GM18499 (cell line): ENCODE measurements around the gene HMMR.
"Not testable (repeated sequence)": the region's sequence is repeated elsewhere in the genome, so short reads cannot be mapped to it uniquely, and the experiment has no call there.

Experiments used
- ATAC-seq: cut with Tn5 transposase; IDR thresholded peaks from one replicate; pipeline ENCODE4 v1.9.1; 2021; ENCODE audit warnings: moderate number of reproducible peaks; ENCODE audit not compliant: insufficient read depth, unreplicated experiment

Gene HMMR

DNA sequence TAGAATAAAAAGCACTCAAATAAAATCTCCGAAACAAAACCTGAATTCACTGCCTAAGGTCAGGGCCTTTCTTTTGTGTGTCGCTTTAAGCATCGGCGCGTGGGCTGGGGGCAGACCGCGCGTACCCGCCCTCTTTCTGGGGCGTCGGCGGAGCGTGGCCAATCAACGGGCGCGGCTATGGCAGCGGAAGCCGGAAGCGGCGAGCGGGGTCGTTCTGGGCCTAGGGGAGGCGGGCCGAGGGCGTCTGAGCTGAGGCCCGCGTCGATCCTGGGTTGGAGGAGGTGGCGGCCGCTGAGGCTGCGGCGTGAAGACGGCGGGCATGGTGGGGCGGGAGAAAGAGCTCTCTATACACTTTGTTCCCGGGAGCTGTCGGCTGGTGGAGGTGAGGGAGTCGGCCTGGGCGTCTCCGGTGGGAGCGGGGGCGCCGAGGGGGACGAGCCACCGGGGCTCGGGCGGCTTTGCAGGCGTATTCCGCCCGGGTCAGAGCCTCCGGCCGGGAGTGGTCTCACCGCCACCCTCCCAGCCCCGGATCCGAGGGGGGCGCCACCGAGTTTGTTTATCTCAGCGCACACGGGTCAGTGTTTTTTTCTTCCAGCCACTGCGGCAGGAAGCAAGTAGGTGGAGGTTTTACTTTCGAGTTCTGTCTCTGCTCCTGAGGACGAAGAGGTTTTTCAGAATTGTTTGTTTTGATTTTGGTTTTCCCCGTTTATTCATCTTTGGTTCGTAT is 45.1 kb downstream of the HMMR start, which contains the start of gene MAT2B:
TSS of gene MAT2B (plus strand) at position 252 of the 727 bp plus-strand sequence. CDS start at position 320, 68 bp downstream.
- peak; percentile 80 for ATAC-seq

DNA sequence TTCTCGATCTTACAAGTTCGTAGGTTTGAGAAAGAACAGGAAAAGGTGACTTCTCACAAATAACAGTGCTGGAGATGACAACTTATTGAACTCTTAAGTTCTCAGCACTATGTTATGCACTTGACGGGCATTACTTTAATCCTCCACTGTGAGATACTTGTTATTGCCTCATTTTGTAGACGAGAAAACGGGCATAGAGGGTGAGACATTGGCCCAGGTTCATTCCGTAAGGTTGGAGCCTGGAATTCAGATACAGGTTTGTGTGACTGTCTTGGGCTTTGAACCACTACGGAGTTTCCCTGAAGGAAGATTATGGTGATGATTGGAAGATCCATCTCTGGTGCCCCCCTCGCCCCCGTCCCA is 45.6 kb downstream of the HMMR start:
- ATAC-seq: peak; percentile 6

DNA sequence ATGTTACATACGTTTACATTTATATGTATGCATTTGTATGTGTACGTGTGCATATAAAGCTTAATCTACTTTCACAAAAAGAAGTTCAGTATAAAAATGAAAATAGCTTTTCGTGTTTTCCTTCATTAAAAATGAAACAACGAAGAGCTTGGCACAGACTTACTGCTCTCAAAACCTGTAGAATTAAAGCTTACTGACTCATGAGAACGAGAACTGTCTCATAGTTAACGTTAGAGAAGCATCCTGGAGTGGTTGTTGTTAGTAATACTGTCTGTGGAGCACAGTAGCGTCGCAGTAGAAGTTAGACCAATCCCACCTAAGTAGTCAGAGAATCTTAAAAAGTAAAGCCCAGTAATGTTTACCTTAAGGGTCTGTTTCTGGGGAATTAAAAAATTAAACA is 46.3 kb downstream of the HMMR start:
- ATAC-seq: no peak

GRCh38 chr5:163508753-163509152 is 48.3 kb downstream of the HMMR start:
- no peak for ATAC-seq

DNA sequence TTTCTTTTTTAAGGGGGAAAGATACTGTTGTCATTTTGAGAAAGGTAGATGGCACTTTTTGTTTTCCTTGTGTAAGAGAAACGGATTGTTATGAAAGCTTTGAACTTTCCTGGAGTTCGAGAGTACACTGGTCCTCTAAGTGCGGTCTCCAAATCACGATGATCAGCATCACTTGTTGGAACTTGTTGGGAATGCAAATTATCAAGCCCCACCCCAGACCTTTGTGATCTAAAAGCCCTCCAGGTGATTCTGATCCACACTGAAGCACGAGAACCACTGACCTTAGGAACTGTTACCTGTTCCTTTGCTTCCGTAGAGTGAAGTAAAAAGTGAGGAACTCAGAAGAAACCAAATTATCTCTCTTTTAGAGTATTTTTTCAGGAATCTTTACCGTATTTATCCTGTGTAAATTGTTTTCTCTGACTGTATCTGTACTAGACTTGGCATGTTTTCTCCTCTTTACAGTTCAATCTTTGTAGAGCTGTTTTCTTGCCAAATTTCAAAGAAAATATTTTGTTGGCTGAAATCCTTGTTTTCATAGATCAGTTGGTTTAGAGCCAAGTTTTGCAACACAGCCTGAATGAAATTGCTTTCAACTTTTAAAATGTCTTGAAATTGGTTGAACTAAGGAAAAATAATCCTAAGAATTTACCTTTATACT is 49.0 kb downstream of the HMMR start:
- no peak for ATAC-seq

DNA sequence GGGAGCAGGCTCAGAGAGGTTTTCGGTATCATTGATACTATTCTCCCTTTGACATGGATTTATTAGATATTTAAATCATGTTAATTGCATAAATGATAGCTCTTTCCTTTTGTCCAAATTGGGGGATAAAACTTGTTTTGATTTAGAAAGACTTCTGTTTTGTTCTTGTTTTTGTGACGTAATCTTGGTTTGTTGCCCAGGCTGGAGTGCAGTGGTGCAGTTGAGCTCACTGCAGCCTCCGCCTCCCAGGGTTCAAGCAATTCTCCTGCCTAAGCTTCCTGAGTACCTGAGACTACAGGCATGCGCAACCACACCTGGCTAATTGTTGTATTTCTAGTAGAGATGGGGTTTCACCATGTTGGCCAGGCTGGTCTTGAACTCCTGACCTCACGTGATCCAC is 52.1 kb downstream of the HMMR start:
- no peak for ATAC-seq

DNA sequence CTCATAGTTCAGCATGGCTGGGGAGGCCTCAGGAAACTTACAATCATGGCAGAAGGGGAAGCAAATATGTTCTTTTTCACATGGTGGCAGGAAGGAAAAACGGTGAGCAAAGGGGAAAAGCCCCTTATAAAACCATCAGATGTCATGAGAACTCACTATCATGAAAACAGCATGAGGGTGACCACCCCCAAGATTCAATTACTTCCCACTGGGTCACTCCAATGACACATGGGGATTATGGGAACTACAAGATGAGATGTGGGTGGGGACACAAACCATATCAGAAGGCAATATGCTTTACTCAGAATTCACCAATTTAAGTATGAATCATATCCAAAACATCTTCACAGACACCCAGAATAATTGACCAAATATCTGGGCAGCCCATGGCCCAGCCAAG is 64.7 kb downstream of the HMMR start:
- ATAC-seq: no peak

DNA sequence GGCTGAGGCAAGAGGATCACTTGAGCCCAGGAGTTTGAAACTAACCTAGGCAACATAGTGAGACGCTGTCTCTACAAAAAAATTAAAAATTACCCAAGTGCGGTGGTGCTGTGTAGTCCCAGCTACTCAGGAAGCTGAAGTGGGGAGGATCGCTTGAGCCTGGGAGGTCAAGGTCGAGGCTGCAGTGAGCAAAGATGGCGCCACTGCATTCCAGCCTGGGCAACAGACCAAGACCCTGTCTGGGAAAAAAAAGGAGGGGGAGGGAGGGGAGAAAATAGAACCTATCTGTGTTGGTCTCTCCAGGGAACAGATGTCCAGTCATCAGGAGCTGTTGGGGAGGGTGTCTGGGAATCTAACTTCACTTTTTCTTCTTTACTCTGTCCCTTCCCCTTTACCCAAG is 69.3 kb downstream of the HMMR start:
- ATAC-seq: no peak

GRCh38 chr5:163531272-163531671 is 70.8 kb downstream of the HMMR start:
- no peak for ATAC-seq

DNA sequence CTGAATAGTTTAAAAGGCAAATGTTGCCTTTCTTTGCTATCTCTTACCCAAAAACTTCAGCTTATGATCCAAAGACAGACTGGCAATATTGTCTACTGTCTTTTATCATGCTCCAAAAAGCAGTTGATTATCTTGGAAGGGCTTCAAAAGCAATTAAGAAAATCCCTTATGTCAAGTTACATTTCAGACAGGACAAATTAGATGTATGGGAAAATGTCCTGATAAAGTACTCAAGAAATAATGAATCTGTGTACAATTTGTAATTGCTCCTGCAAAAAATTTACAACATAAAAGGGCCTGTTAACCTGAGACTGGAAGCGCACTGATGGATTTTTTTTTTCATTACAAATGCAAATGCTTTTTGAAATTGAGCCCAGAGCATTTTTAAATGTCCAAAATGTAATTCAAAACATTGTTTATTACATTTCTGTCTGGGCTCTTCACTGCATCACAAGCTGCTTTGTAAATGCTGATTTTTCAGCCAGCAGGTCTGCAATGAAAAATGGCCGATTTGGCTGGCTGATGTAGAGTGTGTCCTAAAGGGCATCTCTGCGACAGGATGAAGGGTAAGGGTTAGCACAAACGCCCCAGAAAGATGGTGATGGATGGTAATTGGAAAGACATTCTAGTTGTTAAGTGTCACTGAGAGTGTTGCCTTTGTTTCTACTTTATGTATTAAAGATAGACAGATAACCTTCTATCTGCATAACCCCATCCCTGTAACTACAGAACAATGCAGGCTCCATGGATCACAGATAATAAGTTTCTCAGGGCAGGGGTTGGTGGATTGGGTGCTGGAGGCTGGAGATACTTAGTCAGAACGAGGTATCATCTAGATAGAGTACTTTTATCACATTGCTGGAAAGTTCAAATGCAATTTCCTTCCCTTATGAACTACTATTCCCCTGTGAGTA is 72.0 kb downstream of the HMMR start:
- ATAC-seq: no peak

- ATAC-seq: no peak
These were observed 72.8 kb downstream of the HMMR start for GRCh38 chr5:163533223-163533622.

GRCh38 chr5:163534492-163535094 is 74.2 kb downstream of the HMMR start:
- no peak for ATAC-seq

DNA sequence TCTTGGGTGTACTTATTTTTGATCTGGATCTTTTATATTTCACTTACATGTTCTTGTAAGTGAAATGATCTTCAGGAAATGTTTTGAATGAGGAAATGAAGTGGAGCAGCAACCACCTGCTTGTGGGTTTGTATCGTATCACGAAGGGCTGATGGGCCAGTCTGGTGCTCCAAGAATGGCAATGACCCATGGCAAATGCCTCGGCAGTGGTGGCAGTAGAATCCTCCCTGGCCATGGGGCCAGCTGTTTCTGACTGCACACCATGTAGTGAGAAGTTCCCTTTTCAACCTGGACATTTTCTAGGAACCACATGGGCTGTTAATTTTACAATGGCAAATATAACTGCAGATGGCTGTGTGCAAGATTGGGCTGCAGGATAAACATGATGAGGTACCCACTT is 74.9 kb downstream of the HMMR start:
- no peak for ATAC-seq

DNA sequence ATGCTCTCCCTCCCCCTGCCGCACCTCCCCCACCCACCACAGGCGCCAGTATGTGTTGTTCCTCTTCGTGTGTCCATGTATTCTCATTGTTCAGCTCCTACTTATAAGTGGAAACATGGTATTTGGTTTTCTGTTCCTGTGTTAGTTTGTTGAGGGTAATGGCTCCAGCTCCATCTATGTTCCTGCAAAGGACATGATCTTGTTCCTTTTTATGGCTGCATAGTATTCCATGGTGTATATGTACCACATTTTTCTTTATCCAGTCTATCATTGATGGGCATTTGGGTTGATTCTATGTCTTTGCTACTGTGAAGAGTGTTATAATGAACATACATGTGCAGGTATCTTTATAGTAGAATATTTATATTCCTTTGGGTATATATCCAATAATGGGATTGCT is 76.0 kb downstream of the HMMR start:
- ATAC-seq: not testable (repeated sequence)

GRCh38 chr5:163540696-163541095 is 80.3 kb downstream of the HMMR start:
- no peak for ATAC-seq
